Stimulated activated CD8-positive, alpha-beta memory T cell treated with anti-CD3 and anti-CD28 coated beads, Interleukin-15, amount 100 ng/mL, for 4 hours (primary cell): ENCODE data around the gene SPINK5.
"Not testable (repeated sequence)": the region's sequence is repeated elsewhere in the genome, so short reads cannot be mapped to it uniquely, and the experiment has no call there.

Source experiments
- DNase-seq, 2 donors: peaks; one replicate each; pipeline ENCODE4 v3.0.0-alpha.2; 2020; ENCODE audit warnings: low read depth in 2 of 2

Gene SPINK5

GRCh38 chr5:148063861-148064260, at the start of gene SPINK5:
TSS of gene SPINK5 (plus strand) at chr5:148063980. CDS start at chr5:148064045, 65 bp downstream.
- DNase-seq: no peak

GRCh38 chr5:148014276-148014675, 49.5 kb upstream of the SPINK5 start:
- DNase-seq: no peak

GRCh38 chr5:148020257-148020988, 43.4 kb upstream of the SPINK5 start:
- DNase-seq: no peak

- DNase-seq: no peak
Measured at GRCh38 chr5:148027505-148027904, 36.3 kb upstream of the SPINK5 start.

- DNase-seq: no peak
Measured at GRCh38 chr5:148029131-148029530, 34.6 kb upstream of the SPINK5 start.

- DNase-seq: no peak
Measured at GRCh38 chr5:148033134-148033533, 30.6 kb upstream of the SPINK5 start.

- no peak for DNase-seq
Measured at GRCh38 chr5:148035676-148036075, 28.1 kb upstream of the SPINK5 start.

GRCh38 chr5:148042881-148043280, 20.9 kb upstream of the SPINK5 start:
- no peak for DNase-seq

GRCh38 chr5:148043705-148044104, 20.1 kb upstream of the SPINK5 start:
- DNase-seq: no peak

- not testable (repeated sequence) for DNase-seq
Measured at GRCh38 chr5:148055160-148055559, 8.6 kb upstream of the SPINK5 start.

GRCh38 chr5:148060309-148060708, 3.5 kb upstream of the SPINK5 start:
- no peak for DNase-seq

GRCh38 chr5:148060881-148061280, 2.9 kb upstream of the SPINK5 start:
- DNase-seq: no peak

- DNase-seq: no peak
Measured at GRCh38 chr5:148070621-148071020, 6.8 kb downstream of the SPINK5 start.

- DNase-seq: no peak
Measured at GRCh38 chr5:148072207-148072606, 8.4 kb downstream of the SPINK5 start.

- no peak for DNase-seq
Measured at GRCh38 chr5:148075529-148075928, 11.7 kb downstream of the SPINK5 start.

GRCh38 chr5:148083203-148083602, 19.4 kb downstream of the SPINK5 start:
- DNase-seq: no peak

- no peak for DNase-seq
Measured at GRCh38 chr5:148084269-148084668, 20.5 kb downstream of the SPINK5 start.

- no peak for DNase-seq
Measured at GRCh38 chr5:148085310-148085709, 21.5 kb downstream of the SPINK5 start.

GRCh38 chr5:148085977-148086705, 22.4 kb downstream of the SPINK5 start:
- no peak for DNase-seq

GRCh38 chr5:148090146-148090772, 26.5 kb downstream of the SPINK5 start:
- no peak for DNase-seq

GRCh38 chr5:148090773-148091250, 27.0 kb downstream of the SPINK5 start:
- DNase-seq: no peak
